Measurements from ENCODE around the gene HSDL2.

Gene HSDL2

DNA sequence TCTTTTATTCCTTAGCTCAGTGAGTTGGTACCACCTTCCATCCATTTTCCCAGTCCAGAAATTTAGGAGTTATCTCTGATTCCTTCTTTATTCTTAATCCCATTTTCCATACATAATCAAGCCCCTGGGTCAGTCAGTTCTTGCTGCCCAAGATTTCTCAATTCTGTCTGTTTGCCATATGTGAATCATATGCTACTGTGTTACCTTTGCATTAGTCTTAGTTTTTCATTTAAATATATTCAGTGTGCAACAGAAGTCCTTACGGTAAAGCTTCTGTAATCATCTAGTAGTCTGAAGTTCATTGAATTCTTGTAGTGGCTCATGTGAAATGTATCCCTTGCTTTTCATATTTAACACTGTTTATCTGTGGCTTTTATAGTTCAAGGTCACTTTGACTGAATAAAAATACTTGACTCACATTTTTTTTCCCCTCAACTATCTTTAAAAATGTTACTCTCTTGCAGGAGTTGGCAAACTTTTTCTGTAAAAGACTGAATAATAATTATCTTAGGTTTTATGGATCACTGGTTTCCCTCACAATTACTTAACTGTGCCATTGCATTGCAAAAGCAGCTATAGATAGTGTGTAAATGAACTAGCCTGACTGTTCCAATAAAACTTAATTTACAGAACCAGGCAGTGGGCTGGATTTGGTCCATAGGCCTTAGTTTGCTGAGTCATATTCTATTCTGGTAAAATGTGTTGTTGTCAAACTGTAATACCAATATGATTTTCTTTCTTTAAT is 113.7 kb downstream of the HSDL2 start:
- no peaks in the 10 kb centered on the region for H3K36me3 ChIP-seq
- no peak overlapping the region for H3K27ac ChIP-seq
- no peaks in the 10 kb centered on the region for H3K9me3 ChIP-seq
- TF ChIP-seq, protein P1, sequence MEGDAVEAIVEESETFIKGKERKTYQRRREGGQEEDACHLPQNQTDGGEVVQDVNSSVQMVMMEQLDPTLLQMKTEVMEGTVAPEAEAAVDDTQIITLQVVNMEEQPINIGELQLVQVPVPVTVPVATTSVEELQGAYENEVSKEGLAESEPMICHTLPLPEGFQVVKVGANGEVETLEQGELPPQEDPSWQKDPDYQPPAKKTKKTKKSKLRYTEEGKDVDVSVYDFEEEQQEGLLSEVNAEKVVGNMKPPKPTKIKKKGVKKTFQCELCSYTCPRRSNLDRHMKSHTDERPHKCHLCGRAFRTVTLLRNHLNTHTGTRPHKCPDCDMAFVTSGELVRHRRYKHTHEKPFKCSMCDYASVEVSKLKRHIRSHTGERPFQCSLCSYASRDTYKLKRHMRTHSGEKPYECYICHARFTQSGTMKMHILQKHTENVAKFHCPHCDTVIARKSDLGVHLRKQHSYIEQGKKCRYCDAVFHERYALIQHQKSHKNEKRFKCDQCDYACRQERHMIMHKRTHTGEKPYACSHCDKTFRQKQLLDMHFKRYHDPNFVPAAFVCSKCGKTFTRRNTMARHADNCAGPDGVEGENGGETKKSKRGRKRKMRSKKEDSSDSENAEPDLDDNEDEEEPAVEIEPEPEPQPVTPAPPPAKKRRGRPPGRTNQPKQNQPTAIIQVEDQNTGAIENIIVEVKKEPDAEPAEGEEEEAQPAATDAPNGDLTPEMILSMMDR (IDR thresholded peaks at IDR 0.05), result no peak
- H3K27me3 ChIP-seq, result no peaks in the 10 kb centered on the region
- no peak overlapping the region for H3K4me3 ChIP-seq (ENCODE audit: low read depth in 1 of 2, low read length in 1 of 2)
- peaks cover 36 to 41% of the 10 kb centered on the region in 2 experiments for H3K4me1 ChIP-seq (ENCODE audit: control insufficient read depth in 1 of 2, insufficient read depth in 1 of 2, low read depth in 1 of 2, low read length in 1 of 2)

DNA sequence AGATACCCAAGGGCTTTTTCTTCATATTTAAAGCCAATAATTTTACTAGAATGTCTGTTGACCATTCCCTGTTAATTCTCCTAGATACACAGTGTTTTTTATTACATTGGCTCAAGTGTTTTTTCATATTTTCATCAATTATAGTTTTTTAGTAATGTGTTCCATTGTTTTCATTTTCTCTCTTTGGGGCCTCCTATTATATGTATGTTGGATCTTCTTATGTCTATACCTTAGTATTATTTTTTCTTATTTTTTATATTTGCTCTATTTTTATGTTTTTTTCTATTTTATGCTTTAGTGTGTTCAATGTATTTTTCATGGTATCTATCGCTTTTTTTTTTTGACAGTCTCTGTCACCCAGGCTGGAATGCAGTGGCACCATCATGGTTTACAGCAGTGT is 114.2 kb downstream of the HSDL2 start:
- Histone ChIP-seq H3K9me3 (no peaks in the 10 kb centered on the region), H3K27me3 (no peaks in the 10 kb centered on the region), H3K27ac (no peak overlapping the region), H3K36me3 (no peaks in the 10 kb centered on the region), H3K4me3 (ENCODE audit: low read depth in 1 of 2, low read length in 1 of 2) (no peak overlapping the region), H3K4me1 (ENCODE audit: control insufficient read depth in 1 of 2, insufficient read depth in 1 of 2, low read depth in 1 of 2, low read length in 1 of 2) (peaks cover 36 to 41% of the 10 kb centered on the region in 2 experiments)
- TF ChIP-seq, protein P1 (IDR thresholded peaks at IDR 0.05), result no peak

- H3K4me3 ChIP-seq (ENCODE audit: low read depth in 1 of 2, low read length in 1 of 2), result no peak overlapping the region
- H3K36me3 ChIP-seq, result no peaks in the 10 kb centered on the region
- peak overlapping the region; percentile 82 for H3K27ac ChIP-seq
- H3K4me1 ChIP-seq (ENCODE audit: control insufficient read depth in 1 of 2, insufficient read depth in 1 of 2, low read depth in 1 of 2, low read length in 1 of 2), result peaks cover 36 to 41% of the 10 kb centered on the region in 2 experiments
- H3K9me3 ChIP-seq, result no peaks in the 10 kb centered on the region
- TF ChIP-seq, protein P1 (IDR thresholded peaks at IDR 0.05), result no peak
- no peaks in the 10 kb centered on the region for H3K27me3 ChIP-seq
Measured at GRCh38 chr9:112495614-112496013, 115.7 kb downstream of the HSDL2 start.

DNA sequence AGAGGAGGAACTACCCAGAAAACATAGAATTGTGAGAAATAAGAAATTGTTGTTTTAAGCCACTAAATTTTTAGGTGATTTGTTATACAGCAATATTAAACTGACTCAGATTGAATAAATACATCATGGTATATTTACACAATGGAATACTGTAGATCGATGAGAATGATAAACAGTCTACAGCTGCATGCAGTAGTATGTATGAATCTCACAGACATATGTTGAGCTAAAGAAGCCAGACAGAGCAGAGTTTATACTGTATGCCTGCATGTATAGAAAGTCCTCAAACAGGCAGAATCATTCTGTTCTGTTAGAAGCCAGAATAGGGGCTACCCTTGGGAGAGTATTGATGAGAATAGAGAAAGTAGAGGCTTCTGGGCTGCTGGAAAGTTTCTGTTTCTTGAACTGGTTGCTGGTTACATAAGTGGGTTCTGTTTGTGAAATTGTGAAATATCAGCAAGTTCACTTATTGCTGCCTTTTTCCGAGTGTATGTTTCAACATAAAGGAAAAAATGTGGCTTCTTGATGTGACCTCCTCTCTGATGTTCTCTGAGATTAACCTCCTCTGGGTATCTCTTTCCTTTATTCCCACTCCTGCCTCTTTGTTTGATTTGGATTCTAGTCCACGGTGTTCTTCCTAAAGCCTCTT is 116.3 kb downstream of the HSDL2 start:
- peak overlapping the region; percentile 8 to 32 for H3K4me3 ChIP-seq (ENCODE audit: low read depth in 1 of 2, low read length in 1 of 2)
- TF ChIP-seq, protein P1 (IDR thresholded peaks at IDR 0.05), result no peak
- H3K9me3 ChIP-seq, result no peaks in the 10 kb centered on the region
- H3K27me3 ChIP-seq, result no peaks in the 10 kb centered on the region
- peaks cover 36 to 41% of the 10 kb centered on the region in 2 experiments for H3K4me1 ChIP-seq (ENCODE audit: control insufficient read depth in 1 of 2, insufficient read depth in 1 of 2, low read depth in 1 of 2, low read length in 1 of 2)
- peak overlapping the region; percentile 82 for H3K27ac ChIP-seq
- H3K36me3 ChIP-seq, result no peaks in the 10 kb centered on the region

DNA sequence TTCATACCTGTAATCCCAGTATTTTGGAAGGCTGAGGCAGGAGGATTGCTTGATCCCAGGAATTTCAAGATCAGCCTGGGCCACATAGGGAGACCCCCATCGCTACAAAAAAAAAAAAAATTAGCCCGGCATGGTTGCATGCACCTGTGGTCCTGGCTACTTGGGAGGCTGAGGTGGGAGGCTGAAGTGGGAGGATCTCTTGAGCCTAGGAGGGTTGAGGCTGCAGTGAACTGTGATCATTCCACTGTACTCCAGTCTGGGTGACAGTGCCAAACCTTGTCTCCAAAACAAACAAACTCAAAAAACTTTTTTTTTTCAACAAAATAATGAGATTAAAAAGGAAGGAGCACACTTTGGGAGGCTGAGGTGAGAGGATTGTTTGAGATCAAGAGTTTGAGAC is 120.9 kb downstream of the HSDL2 start:
- no peak overlapping the region for H3K27ac ChIP-seq
- H3K4me1 ChIP-seq (ENCODE audit: control insufficient read depth in 1 of 2, insufficient read depth in 1 of 2, low read depth in 1 of 2, low read length in 1 of 2), result peaks cover 16% of the 10 kb centered on the region in 2 experiments
- H3K36me3 ChIP-seq, result no peaks in the 10 kb centered on the region
- TF ChIP-seq, protein P1 (IDR thresholded peaks at IDR 0.05), result no peak
- H3K9me3 ChIP-seq, result no peaks in the 10 kb centered on the region
- H3K27me3 ChIP-seq, result no peaks in the 10 kb centered on the region
- no peak overlapping the region for H3K4me3 ChIP-seq (ENCODE audit: low read depth in 1 of 2, low read length in 1 of 2)

Measured in neutrophil (primary cell).